C1 segment of cervical spinal cord (tissue), 14 donors: ENCODE measurements around the gene LOXL3.

Experiments
- DNase-seq, 14 donors: peaks; one replicate each; lab custom pipeline; 2025; lab: John Stamatoyannopoulos, UW

The LOXL3 gene

GRCh38 chr2:74553892-74554819, at the start of gene LOXL3, which contains the start of gene DOK1:
Gene LOXL3 (minus strand): TSS chr2:74553942. CDS start chr2:74552634, 1,308 bp downstream.
Gene DOK1 (plus strand): TSS chr2:74554720. CDS start chr2:74554755, 35 bp downstream.
- DNase-seq, result peak in 11 of 14 donors; percentile 44 to 79 (median 69)

GRCh38 chr2:74602586-74603281, 49.0 kb upstream of the LOXL3 start:
- no peak for DNase-seq

- DNase-seq, result no peak
Observed at GRCh38 chr2:74599676-74600075, 45.9 kb upstream of the LOXL3 start.

- DNase-seq, result no peak
Observed at GRCh38 chr2:74597410-74597809, 43.7 kb upstream of the LOXL3 start.

GRCh38 chr2:74596584-74596983, 42.8 kb upstream of the LOXL3 start:
- no peak for DNase-seq

GRCh38 chr2:74593826-74594772, 40.4 kb upstream of the LOXL3 start:
- DNase-seq, result no peak

GRCh38 chr2:74588664-74589063, 34.9 kb upstream of the LOXL3 start:
- DNase-seq, result no peak

- peak in 10 of 14 donors; percentile 1 to 51 (median 19) for DNase-seq
Observed at GRCh38 chr2:74587664-74588277, 34.0 kb upstream of the LOXL3 start.

- peak in 2 of 14 donors; percentile 7 to 14 for DNase-seq
Observed at GRCh38 chr2:74585406-74586185, 31.9 kb upstream of the LOXL3 start.

GRCh38 chr2:74584088-74584645, 30.4 kb upstream of the LOXL3 start:
- DNase-seq, result no peak

- no peak for DNase-seq
Observed at GRCh38 chr2:74583504-74583903, 29.8 kb upstream of the LOXL3 start.

GRCh38 chr2:74582184-74582583, 28.4 kb upstream of the LOXL3 start:
- no peak for DNase-seq

- no peak for DNase-seq
Observed at GRCh38 chr2:74581463-74581862, 27.7 kb upstream of the LOXL3 start.

GRCh38 chr2:74578408-74578807, 24.7 kb upstream of the LOXL3 start:
- DNase-seq, result no peak

- no peak for DNase-seq
Observed at GRCh38 chr2:74577448-74577847, 23.7 kb upstream of the LOXL3 start.

GRCh38 chr2:74576863-74577229, 23.1 kb upstream of the LOXL3 start:
- peak in 5 of 14 donors; percentile 9 to 52 (median 20) for DNase-seq

- no peak for DNase-seq
Observed at GRCh38 chr2:74576211-74576862, 22.6 kb upstream of the LOXL3 start.

GRCh38 chr2:74575320-74575719, 21.6 kb upstream of the LOXL3 start:
- no peak for DNase-seq
